Astrocyte of the spinal cord (primary cell): ENCODE data around the gene NEFH.
"Not testable (repeated sequence)": the region's sequence is repeated elsewhere in the genome, so short reads cannot be mapped to it uniquely, and the experiment has no call there.

Source experiments
- DNase-seq: peaks from one replicate; pipeline ENCODE4 v3.0.0; 2011; ENCODE audit warnings: low read depth, low spot score
- H3K4me3 ChIP-seq: 2 replicates; pipeline ENCODE4 v1.5.1; 2011; ENCODE audit warnings: low read depth, mild to moderate bottlenecking, low read length, moderate library complexity
- CTCF ChIP-seq: IDR thresholded peaks from 2 replicates; pipeline ENCODE4 v1.5.1; 2012; ENCODE audit warnings: low read depth, mild to moderate bottlenecking, low read length, inconsistent platforms
- in situ Hi-C: cut with HindIII; loops from 2 replicates; pipeline ENCODE4 v1.10.0; 2017; ENCODE audit warnings: low sequenced_read_pairs

The NEFH gene

DNA sequence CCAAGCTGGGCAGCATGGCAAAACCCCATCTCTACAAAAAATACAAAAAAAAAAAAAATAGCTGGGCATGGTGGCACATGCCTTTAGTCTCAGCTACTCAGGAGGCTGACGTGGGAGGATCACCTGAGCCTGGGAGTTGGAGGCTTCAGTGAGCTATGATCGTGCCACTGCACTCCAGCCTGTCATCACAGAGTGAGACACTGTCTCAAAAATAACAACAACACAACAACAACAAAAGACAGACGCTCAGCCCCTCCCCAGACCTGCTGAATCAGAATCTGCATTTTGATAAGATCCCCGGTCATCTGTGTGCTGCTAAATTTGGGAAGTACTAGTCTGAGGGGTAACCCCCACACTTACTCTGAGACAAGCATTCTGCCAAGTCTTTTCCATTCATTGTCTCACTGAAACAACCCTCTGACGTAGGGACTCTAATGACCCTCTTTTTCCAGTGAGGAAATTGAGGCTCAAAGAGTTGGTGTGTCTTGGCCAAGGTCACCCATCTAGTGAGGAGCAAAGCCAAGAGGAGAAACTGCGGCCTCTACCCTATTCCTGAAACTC, 7.5 kb downstream of the NEFH start:
- in situ Hi-C loops, result no loop called here
- DNase-seq, result no peak
- H3K4me3 ChIP-seq, result no peak overlapping the region
- no peak for TF ChIP-seq CTCF

- H3K4me3 ChIP-seq, in situ Hi-C loops, DNase-seq: not testable (repeated sequence)
Observed at GRCh38 chr22:29489127-29489780, 9.2 kb downstream of the NEFH start.

GRCh38 chr22:29491012-29491411, 11.0 kb downstream of the NEFH start:
- TF ChIP-seq CTCF, result no peak
- in situ Hi-C loops, result no loop called here
- DNase-seq, result no peak
- no peak overlapping the region for H3K4me3 ChIP-seq

GRCh38 chr22:29493636-29494035, 13.6 kb downstream of the NEFH start:
- no peak for DNase-seq
- no peak for TF ChIP-seq CTCF
- in situ Hi-C loops, result no loop called here
- H3K4me3 ChIP-seq, result no peak overlapping the region

- no peak for DNase-seq
- in situ Hi-C loops, result no loop called here
- H3K4me3 ChIP-seq, result no peak overlapping the region
- TF ChIP-seq CTCF, result no peak
Observed at GRCh38 chr22:29499852-29500251, 19.8 kb downstream of the NEFH start.

DNA sequence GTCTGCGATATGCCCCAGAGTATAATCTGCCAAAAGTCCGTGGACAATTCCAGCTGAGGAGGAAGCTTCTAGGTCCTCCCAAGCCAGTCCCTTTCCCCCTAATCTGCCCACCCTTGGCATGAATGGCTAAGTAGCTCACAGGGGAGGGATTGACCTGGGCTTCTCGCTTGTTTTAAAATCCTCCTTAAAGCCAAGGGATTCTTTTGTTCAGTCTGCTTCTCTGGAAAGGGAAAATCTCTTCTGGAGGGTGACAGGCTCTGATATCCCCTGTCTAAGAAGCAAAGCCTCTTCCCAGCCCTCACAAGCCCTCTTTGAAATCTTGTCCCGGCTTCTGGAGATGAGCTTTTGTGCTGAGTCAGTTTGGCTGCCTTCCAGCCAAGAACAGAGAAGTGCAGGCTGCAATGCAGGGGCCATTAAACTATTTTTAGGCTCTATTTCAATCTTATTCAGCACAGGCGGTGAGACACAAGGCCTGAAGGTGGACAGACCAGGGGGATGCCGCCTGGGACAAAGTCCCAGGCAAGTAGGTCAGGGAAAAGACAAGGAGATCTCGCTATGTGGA, 23.9 kb downstream of the NEFH start:
- no peak for TF ChIP-seq CTCF
- H3K4me3 ChIP-seq, result no peak overlapping the region
- DNase-seq, result peak; percentile 82
- in situ Hi-C loops, result no loop called here

DNA sequence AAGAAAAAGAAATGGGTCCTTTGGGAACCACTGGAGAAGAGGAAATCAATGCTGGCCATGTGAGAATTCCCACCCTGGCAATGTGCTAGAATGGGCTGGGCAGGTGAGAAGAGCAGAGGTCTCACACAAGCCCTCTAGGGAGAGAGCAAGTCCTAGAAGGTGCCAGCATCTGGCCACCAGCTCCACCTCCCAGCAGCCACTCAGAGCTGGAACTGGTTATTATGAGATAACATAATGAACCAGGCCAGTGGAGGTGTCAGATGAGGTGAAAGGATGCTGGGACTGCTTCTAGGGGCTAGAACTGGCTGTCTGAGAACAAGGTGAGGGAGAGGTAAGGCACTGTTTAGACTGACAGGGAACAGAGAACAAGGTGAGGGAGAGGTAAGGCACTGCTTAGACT, 29.3 kb downstream of the NEFH start:
- no peak for TF ChIP-seq CTCF
- no peak for DNase-seq

More for the DNA sequence above, 29.3 kb downstream of the NEFH start:
- in situ Hi-C loops, result no loop called here
- no peak overlapping the region for H3K4me3 ChIP-seq
